Measurements from ENCODE around the gene GABARAPL1.

Gene GABARAPL1

GRCh38 chr12:10242539-10242938 lies 29.9 kb downstream of the GABARAPL1 start (continued):
- TF ChIP-seq, protein P1, sequence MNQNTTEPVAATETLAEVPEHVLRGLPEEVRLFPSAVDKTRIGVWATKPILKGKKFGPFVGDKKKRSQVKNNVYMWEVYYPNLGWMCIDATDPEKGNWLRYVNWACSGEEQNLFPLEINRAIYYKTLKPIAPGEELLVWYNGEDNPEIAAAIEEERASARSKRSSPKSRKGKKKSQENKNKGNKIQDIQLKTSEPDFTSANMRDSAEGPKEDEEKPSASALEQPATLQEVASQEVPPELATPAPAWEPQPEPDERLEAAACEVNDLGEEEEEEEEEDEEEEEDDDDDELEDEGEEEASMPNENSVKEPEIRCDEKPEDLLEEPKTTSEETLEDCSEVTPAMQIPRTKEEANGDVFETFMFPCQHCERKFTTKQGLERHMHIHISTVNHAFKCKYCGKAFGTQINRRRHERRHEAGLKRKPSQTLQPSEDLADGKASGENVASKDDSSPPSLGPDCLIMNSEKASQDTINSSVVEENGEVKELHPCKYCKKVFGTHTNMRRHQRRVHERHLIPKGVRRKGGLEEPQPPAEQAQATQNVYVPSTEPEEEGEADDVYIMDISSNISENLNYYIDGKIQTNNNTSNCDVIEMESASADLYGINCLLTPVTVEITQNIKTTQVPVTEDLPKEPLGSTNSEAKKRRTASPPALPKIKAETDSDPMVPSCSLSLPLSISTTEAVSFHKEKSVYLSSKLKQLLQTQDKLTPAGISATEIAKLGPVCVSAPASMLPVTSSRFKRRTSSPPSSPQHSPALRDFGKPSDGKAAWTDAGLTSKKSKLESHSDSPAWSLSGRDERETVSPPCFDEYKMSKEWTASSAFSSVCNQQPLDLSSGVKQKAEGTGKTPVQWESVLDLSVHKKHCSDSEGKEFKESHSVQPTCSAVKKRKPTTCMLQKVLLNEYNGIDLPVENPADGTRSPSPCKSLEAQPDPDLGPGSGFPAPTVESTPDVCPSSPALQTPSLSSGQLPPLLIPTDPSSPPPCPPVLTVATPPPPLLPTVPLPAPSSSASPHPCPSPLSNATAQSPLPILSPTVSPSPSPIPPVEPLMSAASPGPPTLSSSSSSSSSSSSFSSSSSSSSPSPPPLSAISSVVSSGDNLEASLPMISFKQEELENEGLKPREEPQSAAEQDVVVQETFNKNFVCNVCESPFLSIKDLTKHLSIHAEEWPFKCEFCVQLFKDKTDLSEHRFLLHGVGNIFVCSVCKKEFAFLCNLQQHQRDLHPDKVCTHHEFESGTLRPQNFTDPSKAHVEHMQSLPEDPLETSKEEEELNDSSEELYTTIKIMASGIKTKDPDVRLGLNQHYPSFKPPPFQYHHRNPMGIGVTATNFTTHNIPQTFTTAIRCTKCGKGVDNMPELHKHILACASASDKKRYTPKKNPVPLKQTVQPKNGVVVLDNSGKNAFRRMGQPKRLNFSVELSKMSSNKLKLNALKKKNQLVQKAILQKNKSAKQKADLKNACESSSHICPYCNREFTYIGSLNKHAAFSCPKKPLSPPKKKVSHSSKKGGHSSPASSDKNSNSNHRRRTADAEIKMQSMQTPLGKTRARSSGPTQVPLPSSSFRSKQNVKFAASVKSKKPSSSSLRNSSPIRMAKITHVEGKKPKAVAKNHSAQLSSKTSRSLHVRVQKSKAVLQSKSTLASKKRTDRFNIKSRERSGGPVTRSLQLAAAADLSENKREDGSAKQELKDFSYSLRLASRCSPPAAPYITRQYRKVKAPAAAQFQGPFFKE (tag by site-specific recombination; IDR thresholded peaks at IDR 0.05; ENCODE audit: borderline replicate concordance): no peak
- TF ChIP-seq TCF7L2 (IDR thresholded peaks at IDR 0.05; ENCODE audit: borderline replicate concordance, low read depth, low read length) (no peak), MEIS1 (CRISPR knock-in tag; IDR thresholded peaks at IDR 0.05; ENCODE audit: borderline replicate concordance) (no peak), ZNF138 (tag by site-specific recombination; IDR thresholded peaks at IDR 0.05; ENCODE audit: borderline replicate concordance) (no peak)

- H3K9me3 ChIP-seq (ENCODE audit: control insufficient read depth, insufficient read depth, low read depth, low read length): no peaks in the 10 kb centered on the region
- H3K4me1 ChIP-seq (ENCODE audit: control insufficient read depth, insufficient read depth, low read length): no peaks in the 10 kb centered on the region
- no peak overlapping the region for H3K4me3 ChIP-seq (ENCODE audit: low read depth, low read length)
- TF ChIP-seq ZNF596 (tag by site-specific recombination; IDR thresholded peaks at IDR 0.05): no peak
- TF ChIP-seq ZNF521 (tag by site-specific recombination; IDR thresholded peaks at IDR 0.05): no peak
- TF ChIP-seq, protein P2, sequence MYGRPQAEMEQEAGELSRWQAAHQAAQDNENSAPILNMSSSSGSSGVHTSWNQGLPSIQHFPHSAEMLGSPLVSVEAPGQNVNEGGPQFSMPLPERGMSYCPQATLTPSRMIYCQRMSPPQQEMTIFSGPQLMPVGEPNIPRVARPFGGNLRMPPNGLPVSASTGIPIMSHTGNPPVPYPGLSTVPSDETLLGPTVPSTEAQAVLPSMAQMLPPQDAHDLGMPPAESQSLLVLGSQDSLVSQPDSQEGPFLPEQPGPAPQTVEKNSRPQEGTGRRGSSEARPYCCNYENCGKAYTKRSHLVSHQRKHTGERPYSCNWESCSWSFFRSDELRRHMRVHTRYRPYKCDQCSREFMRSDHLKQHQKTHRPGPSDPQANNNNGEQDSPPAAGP (tag by site-specific recombination; IDR thresholded peaks at IDR 0.05): no peak
- no peak for TF ChIP-seq FEZF1 (tag by site-specific recombination; IDR thresholded peaks at IDR 0.05)
- CTCF ChIA-PET: interaction anchor here (0.7 to 2.1 kb wide), 3 partner anchors 8 to 506 kb away, joined by 3 to 12 read pairs (median 4); no protein-coding TSS in a partner anchor
- no peaks in the 10 kb centered on the region for H3K36me3 ChIP-seq (ENCODE audit: control insufficient read depth in 2 of 2, insufficient read depth in 1 of 2, low read length in 2 of 2)
- H3K27ac ChIP-seq (ENCODE audit: extremely low read depth, low read depth, low read length): no peak overlapping the region
- POLR2A ChIA-PET: no interaction called here
Observed at GRCh38 chr12:10243818-10244520, 31.3 kb downstream of the GABARAPL1 start.

DNA sequence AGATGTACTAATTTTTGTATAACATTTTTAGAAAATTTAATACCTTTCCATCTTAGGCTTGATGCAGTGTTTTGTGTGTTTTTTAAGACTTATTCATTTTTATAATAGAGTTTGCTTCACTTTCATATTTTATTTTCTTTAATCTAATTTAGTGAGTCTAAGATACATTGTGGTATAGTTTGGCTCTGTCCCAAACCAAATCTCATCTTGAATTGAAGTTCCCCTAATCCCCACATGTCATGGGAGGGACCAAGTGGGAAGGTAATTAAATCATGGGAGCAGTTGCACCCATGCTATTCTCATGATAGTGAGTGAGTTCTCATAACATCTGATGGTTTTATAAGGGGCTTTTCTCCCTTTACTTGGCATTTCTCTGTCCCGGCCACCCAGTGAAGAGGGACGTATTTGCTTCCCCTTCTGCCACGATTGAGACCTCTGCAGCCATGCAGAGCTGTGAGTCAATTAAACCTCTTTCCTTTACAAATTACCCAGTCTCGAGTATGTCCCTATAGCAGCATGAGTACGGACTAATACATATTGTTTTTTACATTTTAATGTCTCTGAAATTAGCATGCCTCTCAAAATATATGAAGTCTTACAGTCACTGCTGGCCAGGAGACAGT lies 34.9 kb downstream of the GABARAPL1 start:
- CTCF ChIA-PET: interaction anchor here (0.7 kb wide), 1 partner anchor 12 kb away, joined by 3 read pairs; no protein-coding TSS in a partner anchor
- H3K36me3 ChIP-seq (ENCODE audit: control insufficient read depth in 2 of 2, insufficient read depth in 1 of 2, low read length in 2 of 2): no peaks in the 10 kb centered on the region
- no peak overlapping the region for H3K27ac ChIP-seq (ENCODE audit: extremely low read depth, low read depth, low read length)
- H3K4me3 ChIP-seq (ENCODE audit: low read depth, low read length): no peak overlapping the region
- TF ChIP-seq OVOL3 (tag by site-specific recombination; IDR thresholded peaks at IDR 0.05) (no peak), ZNF610 (tag by site-specific recombination; IDR thresholded peaks at IDR 0.05; ENCODE audit: borderline replicate concordance) (no peak), ZNF768 (tag by site-specific recombination; IDR thresholded peaks at IDR 0.05) (no peak), SP7 (tag by site-specific recombination; IDR thresholded peaks at IDR 0.05) (no peak), ZNF670 (tag by site-specific recombination; IDR thresholded peaks at IDR 0.05; ENCODE audit: low read depth) (no peak), ZBTB1 (tag by site-specific recombination; IDR thresholded peaks at IDR 0.05) (no peak), ZNF658 (tag by site-specific recombination; IDR thresholded peaks at IDR 0.05) (no peak), SCRT2 (tag by site-specific recombination; IDR thresholded peaks at IDR 0.05) (no peak), GLI2 (tag by site-specific recombination; IDR thresholded peaks at IDR 0.05; ENCODE audit: borderline replicate concordance, low read depth) (no peak)
- POLR2A ChIA-PET: no interaction called here
- H3K4me1 ChIP-seq (ENCODE audit: control insufficient read depth, insufficient read depth, low read length): no peaks in the 10 kb centered on the region
- no peaks in the 10 kb centered on the region for H3K9me3 ChIP-seq (ENCODE audit: control insufficient read depth, insufficient read depth, low read depth, low read length)

All from HEK293 (cell line).